ENCODE measurements around the gene TMEM161B.
"Not testable (repeated sequence)": the region's sequence is repeated elsewhere in the genome, so short reads cannot be mapped to it uniquely, and the experiment has no call there.

Gene TMEM161B

GRCh38 chr5:88268385-88269184 is at the start of gene TMEM161B:
TSS of gene TMEM161B (minus strand) at chr5:88268845. CDS start at chr5:88268723, 122 bp downstream.
- peak; percentile 87 to 96 (median 95) for DNase-seq

GRCh38 chr5:88304356-88304755 is 35.7 kb upstream of the TMEM161B start:
- DNase-seq: no peak

DNA sequence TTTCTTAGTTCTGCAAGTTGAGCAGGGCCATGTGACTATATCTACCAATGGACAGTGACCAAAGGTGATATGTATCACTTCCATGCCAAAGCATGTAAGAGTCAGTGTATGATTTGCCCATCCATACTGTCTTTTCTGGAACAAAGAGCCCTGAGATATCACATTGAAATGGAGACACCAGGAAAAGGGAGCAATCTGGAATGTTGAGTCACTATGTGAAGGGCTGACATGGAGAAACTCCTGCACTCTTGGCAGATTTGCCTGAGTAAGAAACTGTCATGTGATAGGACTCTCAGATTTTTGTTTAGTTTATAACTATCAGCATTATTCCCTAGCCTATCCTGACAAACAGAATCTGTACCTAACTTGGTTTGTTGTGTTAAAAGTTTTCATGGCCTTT is 29.8 kb upstream of the TMEM161B start:
- no peak for DNase-seq

GRCh38 chr5:88290801-88291200 is 22.2 kb upstream of the TMEM161B start:
- no peak for DNase-seq

DNA sequence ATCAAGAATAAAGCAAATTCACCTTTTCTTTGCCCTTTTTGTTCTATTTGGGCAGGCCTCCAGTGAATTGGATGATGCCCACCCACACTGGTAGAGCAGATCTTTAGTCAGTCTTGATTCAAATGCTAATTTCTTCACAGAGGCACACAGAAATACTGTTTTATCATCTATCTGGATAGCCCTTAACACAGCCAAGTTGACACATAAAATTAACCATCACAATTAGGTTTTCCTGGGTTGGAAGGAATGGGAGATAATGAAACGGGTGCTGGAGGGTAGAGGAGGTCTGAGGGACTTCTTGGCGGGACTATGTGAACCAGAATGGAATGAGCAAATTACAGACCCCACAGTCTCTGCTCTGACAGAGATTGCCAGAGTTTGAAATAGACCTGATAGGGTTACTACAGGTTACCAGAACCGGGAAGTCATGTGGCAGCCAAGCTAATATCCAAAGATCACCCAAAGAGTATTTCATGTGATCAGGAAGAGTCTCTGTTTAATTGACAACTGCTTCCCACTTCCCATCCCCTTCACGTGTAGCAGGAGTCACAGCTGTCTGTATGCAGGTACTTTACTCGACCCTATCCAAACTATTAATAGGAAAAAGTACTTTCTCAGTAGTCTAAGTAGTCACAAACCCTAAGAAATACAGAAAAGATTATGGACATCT is 20.0 kb upstream of the TMEM161B start:
- no peak for DNase-seq

DNA sequence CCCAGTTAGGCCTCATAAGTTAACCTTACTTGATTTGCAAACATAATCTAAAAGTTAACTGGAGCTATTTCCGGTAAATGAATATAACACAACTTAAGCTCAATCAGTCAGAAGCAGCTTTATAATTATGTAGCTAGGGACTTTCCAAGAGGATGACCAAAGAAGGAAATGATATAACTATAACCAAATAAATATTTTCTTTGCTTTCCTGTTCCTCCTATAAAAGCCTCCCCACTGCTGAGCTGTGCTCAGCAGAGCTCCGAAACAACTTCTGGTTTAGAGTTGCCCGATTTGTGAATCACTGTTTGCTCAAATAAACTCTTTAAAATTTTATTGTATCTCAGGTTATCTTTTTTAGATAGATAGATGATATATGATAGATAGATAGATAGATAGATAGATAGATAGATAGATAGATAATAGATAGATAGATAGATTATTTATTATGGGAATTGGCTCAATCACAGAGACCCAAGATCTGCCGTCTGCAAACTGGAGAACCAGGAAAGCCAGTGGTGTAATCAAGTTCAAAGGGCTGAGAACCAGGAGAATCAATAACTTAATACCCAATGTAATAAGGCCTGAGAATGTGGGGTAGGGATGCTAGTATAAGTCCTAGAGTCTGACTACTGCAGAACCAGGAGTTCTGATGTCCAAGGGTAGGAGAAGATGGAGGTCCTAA is 19.3 kb upstream of the TMEM161B start:
- no peak for DNase-seq

DNA sequence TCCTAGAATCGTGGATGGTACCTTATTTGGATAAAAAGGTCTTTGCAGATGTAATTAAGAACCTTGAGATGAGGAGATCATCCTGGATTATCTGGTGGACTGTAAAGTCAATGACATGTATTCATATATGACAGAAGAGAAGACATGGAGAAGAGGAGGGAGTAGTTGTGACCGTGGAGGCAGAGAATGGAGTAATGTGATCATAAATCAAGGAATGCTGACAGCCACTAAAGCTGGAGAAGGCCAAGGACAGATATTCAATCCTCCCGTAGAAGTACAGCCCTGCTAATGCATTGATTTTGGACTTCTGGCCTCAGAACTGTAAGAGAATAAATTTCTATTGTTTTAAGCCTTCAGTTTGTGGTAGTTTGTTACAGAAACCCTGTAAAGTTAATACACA is 18.7 kb upstream of the TMEM161B start:
- no peak for DNase-seq

DNA sequence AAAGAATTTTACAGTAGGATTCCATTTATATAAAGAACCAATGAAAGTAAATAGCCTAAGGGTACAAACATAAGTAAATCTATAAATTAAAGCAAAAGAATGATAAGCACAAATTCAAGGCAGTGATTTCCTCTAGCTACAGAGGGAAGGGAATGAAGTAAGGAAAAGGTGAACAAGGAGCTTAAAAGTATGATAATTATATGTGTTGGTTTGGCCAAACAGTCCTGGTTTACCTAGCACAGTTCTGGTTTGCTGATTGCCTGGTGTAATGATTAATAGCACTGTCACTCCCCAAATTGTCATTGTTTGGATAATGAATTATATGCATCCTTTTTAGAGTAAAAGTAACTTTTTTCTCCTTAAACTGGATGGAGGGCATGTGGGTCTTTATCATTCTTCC is 15.0 kb upstream of the TMEM161B start:
- DNase-seq: peak in 1 of 3 experiments; percentile 47

DNA sequence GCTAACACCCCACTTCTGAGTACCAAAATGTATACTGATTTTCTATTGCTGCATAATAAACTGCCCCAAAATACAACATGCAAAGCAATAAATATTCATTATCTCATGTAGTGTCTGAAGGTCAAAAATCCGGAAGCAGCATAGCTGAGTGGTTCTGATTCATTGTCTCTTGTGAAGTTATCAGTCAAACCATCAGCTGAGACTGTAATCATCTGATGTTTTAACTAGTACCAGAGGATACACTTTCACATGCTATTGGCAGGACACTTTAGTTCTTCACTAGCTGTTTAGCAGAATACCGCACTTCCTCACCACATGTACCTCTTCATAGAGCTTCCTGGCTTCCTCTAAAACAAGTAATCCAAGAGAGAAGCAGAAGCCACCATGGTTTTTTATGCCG is 12.7 kb upstream of the TMEM161B start:
- no peak for DNase-seq

GRCh38 chr5:88279584-88279983 is 10.9 kb upstream of the TMEM161B start:
- DNase-seq: peak in 1 of 3 experiments; percentile 48

GRCh38 chr5:88276378-88276777 is 7.7 kb upstream of the TMEM161B start:
- no peak for DNase-seq

DNA sequence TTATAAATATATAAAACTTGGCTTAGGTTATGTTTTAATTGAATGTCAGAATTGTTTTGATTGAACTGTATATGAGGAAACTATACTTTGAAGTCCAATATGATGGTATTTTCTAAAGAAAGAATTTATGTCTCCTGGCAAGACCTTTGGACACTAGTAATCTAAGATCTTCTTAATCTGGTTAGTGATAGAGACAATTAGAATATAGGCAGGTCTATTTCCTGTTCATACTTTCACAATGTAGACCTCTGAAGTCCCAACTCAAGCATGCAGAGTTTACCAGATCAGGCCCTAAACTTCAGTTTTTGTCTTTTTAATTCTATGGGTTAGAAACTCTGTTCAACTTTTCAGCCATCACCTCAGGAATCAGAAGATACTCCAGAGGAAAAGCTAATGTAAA is 6.9 kb upstream of the TMEM161B start:
- DNase-seq: no peak

DNA sequence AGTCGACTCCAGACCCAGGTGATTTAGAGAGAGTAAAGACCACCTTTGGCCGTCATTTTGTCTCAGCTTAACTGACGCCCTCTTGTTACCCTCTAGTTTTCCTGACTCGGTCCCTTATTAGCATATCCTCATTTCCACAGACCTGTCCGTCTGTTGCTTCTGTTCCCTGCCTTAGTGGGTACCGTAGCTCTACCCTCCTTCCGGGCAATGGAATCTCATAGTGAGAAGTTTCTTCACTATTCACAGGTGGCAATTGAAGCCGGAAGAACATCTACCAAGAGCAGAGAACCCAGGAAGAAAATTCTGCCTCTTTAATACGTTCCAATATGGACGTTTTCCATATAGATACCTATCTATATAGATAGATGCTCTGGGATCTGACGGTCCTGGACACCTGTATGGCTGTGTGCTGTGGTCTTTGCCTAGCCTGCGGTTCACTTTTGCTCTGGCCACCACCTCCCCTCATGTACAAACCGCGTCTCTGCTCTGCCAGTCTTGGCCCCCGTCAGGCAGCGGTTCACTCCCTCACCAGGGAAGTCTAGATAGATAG is 652 bp upstream of the TMEM161B start:
- DNase-seq: peak in 2 of 3 experiments; percentile 42 to 71

GRCh38 chr5:88264565-88264964 is 4.1 kb downstream of the TMEM161B start:
- not testable (repeated sequence) for DNase-seq

- no peak for DNase-seq
Measured at GRCh38 chr5:88263349-88263748, 5.3 kb downstream of the TMEM161B start.

DNA sequence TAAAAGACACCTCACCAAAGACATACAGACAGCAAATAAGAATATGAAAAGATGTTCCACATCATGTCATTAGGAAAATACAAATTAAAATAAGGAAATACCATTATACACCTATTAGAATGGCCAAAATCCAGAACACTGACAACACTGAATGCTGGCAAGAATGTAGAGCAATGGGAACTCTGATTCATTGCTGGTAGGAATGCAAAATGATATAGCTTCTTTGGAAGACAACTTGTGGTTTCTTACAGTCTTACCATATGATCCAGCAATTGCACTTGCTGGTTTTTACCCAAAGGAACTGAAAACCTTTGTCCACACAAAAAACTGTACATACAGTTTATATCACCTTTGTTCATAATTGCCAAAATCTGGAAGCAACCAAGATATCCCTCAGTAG is 6.5 kb downstream of the TMEM161B start:
- no peak for DNase-seq

DNA sequence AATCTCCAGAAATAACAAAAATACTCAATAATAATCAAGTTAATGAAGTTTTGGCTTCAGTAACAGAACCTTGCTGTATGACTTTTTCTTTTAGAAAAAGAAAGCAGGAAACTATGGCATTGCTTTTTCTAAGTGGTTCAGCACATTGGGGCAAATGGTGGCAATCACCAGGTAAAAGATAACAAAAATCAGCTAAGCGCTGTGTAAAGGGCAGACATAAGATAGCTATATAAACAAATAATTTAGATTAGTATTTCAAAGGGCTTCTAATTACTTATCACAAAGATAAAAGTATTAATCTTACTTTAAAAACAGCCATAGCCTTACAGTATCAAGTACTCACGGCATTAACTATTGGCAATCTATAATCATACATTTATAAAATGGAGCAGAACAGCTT is 10.0 kb downstream of the TMEM161B start:
- DNase-seq: no peak

GRCh38 chr5:88256872-88257271 is 11.8 kb downstream of the TMEM161B start:
- DNase-seq: no peak

- DNase-seq: no peak
Measured at GRCh38 chr5:88256037-88256436, 12.6 kb downstream of the TMEM161B start.

DNA sequence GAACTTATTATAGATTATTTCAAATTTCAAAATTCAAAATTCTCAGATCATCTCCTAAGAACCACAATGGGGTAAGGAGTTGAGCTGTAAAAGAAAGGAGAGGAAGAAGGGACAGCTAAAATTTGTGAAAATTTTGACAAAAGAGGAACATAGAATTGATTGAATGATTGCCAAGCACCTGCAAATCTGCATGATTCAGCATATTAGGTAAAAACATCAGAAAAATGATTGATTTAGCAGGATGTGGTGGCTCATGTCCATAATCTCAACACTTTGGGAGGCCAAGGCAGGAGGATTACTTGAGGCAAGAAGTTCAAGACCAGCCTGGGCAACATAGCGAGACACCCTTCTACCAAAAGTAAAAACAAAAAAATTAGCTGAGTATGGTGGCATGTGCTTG is 14.3 kb downstream of the TMEM161B start:
- no peak for DNase-seq

GRCh38 chr5:88251048-88251711 is 17.5 kb downstream of the TMEM161B start:
- DNase-seq: no peak

DNA sequence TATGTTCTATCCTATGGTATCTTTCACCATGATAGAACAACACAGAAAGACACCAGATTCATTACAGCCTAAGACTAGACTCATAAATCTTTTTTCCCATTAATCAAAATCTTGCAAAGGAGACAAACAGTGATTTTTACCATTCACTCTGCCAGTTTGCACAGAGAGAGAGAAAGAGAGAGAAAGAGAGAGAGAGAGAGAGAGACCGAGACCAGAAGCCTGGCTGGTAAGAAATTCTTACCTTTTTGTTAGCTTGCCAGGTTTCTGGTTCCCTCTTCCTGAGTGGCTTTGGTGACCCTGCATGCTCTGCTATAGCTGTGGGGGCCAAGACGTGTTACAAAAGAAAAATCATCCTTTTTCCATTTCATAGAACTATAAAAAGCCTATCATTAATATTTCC is 18.6 kb downstream of the TMEM161B start:
- no peak for DNase-seq

Data from NCI-H1417 (cell line).